Activated CD4-positive, alpha-beta T cell treated with anti-CD3 and anti-CD28 coated beads, Interleukin-2, amount 50 U/mL, for 16 hours (primary cell): ENCODE data around the gene ZNF438.

ENCODE experiments used
- DNase-seq: peaks from one replicate; pipeline ENCODE4 v3.0.0-alpha.2; 2020

The ZNF438 gene

DNA sequence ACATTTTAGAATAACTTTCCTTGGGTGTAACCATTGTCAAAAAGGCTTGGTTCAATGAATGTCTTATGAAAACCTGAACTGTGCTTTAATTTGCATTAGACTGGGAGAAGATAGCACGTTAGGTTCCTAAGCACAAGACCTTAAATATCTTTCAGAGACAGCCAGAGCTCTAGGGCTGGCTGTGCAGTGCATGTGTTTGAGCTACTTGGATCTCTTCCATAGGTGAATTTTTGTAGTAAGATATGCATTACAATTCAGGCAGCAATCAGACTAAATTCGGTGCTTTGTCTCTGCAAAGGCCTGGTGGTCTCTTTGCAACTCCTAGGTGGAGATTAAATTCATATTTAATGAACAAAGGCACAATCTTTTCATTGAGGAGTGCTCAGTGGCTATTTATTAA is 192.0 kb downstream of the ZNF438 start:
- no peak for DNase-seq

DNA sequence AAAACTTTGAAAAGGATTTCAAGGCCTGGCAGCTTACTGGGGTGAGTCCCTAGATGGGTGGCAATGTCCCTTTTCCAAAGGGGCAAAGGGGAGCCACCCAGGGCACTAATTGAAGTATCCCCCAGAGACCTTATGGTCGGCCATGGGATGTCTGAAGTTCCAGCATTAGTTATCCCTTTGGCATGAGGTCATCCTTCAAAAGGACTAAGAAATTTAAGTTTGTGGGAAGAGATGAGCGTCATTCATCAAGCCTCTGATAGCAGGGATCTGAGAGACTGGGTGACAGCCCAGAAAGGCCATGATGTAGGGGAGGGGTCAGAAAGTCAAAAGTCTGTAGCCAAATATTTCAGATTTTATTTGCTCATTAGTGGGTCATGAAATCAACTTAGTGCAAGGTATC is 195.3 kb downstream of the ZNF438 start:
- DNase-seq = no peak

DNA sequence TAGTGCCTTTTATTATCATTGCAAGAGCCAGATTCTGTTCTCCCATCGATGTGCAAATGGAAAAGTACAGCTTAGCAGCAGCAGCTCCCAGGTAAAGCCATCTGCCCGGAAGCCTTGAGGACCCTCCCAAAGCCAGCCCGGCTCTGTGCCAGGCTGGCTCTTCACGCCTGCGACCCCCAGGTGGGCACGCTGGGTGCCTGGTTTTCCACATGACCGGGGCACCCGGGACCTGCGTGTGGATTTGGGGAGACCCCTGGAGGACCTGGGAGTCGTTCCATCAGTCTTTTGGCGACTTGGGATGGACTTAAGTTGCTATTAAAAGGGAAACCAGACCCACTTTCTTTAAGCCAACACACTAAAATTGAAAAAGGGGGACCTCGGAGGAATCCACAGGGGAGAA is 196.5 kb downstream of the ZNF438 start:
- DNase-seq = no peak

DNA sequence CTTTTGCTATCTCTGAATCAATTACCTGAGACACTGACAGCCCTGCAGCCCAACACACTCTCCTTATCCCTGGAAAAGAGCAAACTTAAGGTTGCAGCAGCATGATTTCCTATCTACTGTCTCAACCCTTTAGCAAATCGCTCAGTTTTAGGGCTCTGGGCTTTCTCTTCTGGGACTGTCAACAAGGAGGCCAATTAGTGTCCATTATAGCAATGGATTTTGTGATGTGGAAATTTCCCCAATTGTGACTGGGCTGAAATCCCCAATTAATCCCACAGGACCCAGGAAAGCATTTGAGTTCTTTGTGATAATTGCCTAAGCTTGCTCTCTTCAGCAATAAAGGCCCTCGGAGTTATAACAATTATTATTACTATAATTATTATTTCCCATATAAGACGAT is 197.0 kb downstream of the ZNF438 start:
- no peak for DNase-seq

DNA sequence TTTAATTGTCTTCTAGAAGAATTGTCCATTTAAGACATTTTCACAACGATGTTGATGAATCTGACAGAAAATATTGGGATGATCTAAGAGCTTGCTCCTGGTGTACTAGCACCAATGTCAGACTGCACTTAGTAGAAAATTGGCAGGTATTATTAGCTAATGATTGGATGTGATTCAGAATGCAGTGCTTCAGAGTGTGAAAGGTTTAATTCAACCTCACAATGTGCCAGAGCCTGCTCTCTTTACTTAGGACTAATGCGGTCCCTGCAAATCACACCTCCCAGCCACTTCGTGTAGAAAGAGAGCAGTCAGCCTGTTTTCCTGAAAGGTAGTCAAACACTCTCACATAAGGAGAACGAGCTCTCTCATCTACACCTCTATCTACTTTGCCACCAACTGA is 197.5 kb downstream of the ZNF438 start:
- DNase-seq = no peak

DNA sequence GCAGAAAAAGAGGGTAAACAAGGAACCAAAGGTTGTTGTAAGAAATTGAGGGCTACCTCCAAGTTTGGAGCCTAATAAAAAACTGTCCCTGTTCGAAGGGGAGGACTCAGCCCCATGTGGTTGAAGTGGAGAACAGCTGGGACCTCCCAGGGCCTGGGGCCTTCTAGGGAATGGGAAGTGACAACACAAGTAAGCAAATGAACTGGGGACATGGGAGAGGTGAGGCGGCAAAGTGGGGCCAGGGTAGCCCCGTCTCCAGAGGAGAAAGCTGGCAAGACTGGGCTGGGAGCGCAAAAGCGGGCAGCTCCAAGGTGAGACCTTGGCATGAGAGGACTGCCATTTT is 198.1 kb downstream of the ZNF438 start:
- no peak for DNase-seq

DNA sequence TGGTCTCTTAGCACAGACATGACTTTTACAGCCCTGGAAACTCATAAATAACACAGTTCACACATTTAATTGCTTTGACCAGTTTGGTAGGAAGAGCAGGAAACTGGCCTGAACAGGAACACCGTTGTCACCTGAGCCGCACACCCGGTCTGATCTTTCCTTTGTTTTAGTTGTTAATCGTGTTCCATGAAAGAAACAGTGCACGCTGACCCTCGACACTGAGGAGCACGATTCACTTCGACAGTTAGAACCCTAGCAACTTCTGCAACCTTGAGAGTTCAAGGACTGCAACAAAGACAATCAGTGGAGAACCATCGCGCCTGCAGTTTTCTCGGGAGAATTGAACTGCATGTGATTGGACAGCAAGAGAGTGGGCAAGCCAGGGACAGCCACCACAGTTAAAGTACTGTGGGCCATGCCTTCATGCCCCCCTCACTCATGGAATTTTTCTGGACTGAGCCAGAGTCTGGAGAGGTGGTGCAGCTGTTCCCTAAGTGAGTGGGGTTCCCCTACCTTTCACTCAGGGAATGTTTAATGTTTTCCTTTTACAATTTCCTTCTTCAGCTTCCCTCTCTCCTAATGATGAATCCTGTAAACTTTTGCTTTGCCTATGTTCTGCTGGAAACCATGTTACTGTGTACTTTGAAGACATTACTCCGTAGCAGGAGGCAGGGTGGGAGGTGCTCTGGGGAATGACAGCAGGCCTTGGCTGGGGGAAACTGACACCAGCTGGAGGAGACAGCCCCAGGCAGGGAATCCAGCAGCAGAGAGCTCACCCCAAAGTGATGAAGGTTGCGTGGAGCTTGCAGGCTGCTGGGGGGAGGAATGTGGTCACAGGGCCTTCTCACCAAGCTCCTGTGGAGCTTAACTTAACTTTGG is 198.7 kb downstream of the ZNF438 start:
- DNase-seq = no peak

DNA sequence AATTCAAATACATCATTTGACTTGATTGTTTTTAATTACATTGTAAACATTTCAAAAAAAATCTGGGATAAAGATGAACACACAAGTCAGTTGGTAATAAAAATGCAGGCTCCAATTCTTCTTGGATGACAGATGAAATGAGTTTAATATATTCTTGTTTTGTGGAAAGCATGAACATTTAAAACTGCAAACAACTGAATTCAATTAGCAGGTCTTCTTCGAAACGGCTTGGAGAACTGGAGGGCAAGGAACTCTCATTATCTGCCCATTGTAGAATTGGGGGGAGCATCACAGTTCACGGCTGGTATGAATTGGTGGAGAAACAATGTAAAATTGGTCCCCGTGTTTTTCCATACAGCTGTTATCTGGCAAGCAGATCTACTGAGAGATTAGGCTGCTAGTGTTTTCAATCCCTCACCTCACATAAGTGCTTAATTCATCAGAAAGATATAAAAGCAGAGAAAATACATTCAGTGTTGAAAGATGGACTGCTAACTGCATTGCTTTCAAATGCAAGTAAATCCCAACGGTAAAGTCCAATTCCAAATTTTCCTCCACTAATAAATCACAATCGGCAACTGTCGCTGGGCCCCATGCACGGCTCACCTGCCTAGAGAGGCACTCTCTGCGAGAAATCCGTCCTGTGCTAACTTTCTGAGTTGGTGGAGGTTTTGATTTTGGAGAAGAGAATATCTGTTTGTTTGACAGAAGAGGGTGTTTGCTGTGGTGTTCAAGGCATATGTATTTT is 199.5 kb downstream of the ZNF438 start:
- no peak for DNase-seq

DNA sequence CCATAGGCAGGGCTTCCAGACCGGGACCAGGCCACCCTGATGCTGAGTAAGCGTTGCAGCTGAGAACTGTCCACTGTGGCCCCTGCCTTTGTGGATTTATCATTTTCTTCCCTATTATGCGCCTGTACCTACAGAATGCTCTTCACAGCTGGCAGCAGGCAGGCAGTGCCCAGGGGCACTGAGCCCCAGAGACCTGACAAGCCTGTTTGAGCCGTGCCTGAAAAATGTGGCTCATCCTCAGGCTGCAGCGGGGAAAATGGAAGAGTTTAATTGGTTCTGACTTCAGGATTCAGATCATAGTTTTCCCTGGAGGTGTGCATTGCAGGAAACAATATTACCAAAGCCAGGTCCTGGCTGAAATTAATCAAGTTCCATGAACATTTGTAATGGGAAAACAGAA is 200.2 kb downstream of the ZNF438 start:
- DNase-seq = no peak

DNA sequence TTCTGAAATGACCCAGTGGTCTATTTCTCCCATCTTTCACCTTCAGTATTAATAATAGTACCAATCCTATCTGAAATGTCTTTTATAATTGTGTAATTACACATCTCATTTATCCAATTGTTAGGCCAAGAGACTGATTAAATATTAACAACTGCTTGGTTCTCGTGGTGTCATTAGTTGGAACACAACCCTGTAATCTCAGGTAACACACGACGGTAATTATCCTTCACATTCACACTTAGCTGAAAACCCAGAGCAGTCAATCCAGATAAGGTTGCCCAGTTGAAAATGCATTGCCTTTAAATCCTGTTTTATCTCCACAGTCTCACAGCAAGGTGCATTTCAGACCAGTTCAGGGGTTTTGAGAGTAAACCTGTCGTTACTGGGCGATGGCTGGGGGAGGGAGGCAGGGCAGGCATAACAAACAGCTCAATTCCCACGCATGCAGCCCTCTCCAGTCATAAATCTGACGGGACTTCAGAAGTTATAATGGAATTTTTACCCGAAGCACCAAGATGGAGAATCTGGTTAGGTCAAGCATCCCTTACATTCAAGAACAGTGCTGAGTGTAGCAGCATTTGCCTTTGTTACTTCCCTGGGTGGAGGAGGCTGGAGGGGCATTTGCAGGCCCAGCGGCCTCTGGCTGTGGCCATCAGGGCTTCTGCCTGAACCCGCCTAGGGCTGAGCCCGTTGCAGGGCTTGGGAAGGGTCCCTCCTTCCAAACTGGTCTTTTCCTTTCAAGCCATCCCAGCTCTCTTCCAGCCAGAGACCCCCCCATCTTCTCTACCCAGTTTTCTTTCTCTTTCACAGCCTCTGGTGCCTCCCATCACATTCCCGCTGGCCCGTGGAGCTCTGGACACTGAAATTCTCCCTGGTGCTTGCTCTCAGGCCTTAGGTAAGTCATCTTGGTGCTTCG is 201.1 kb downstream of the ZNF438 start:
- DNase-seq = no peak

DNA sequence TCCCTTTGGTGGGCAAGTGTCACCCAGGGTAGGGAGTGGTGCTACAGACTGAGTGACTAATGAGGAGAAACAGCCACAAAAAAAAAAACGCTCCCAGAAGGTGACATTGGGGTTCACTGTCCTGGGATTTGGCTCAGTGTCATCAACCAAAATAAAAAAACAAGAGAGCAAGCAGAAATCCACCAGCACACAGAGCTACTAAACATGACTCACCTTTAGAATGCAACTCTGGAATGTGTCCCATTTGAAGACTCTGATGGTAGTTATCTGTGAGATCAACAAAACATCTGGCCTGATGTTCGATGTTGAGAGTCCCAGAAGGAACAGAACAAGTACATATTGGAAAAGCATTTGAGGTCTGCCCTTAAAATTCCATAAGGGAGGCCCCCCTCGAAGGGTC is 201.8 kb downstream of the ZNF438 start:
- no peak for DNase-seq

DNA sequence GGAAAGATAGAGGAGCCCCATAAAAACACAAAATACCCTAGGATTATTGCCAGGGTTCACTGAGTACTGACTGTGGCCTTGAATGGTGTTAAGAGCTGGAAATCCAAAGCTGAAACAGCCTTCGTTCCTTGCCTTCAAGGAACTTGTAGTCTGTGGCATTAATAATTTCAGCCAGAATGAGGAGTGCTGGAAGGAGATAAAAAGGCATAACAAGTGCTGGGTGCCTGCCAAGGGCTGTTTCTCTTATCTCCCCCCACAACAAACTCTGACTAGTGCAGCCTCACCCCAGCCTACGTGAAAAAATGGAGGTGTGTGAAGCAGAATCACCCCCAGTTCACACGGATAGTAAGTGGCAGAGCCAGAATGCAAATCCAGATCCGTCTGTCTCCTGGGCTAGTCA is 203.0 kb downstream of the ZNF438 start:
- DNase-seq = no peak

DNA sequence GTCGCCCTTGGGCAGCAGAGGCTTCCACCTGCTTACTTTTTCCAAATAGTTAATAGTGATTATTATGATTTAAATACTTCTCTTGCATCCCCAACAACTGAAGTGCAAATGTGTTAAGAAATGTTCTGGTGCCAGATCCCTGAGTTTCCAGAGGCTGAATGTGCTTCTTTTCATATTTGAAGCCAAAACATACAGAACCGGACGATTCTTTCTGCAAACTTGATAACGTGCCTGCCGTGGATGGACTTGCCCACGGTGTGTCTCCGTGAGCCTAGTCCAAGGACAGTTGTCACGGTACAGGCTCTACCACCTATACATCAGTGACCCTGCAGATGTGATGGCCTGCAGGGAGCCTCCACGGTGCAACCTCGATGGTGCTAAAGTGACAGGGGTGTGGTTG is 203.5 kb downstream of the ZNF438 start:
- DNase-seq = no peak

DNA sequence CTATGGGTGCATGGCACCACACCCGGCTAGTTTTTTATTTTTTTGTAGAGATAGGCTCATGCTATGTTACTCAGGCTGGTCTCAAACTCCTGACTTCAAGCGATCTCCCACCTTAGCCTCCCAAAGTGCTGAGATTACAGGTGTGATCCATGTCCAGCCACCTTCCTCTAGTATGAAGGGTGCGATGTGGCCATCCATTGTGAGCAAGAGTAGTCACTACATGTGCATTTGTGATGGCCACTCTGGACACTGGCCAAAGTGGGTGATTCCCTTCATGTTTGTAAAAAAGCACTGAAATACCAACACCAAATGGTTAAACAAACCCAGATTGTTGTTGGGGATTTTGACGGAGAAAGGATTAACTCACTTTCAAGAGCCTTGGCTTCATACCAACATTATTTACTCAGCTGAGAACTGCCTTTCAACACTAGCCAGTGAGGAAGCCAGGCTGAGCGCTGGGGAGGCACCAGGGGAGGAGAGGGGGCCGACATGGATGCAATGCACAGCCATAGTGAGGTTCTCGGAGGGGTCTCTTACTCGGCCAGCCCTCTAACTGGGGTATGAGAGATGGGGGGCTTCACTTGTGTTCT is 204.0 kb downstream of the ZNF438 start:
- no peak for DNase-seq

DNA sequence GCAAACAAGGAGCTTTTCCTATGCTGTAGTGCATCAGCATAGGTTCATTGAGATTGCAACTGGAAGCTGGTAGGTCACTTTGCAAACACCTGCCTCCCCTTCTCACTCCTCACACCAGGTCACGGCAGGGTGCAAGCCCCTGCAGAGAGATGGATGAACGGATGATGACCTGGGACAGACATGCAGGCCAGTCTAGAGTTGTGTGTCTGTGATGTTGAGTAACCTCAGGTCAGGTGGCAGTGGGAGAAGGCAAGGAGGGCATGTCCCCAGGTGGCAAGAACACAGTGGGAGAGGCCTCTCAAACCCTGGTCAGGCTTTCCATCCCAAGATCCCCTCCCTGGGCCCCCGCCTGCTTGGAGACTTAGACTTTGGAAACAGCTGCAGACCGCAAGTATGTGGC is 205.0 kb downstream of the ZNF438 start:
- no peak for DNase-seq

DNA sequence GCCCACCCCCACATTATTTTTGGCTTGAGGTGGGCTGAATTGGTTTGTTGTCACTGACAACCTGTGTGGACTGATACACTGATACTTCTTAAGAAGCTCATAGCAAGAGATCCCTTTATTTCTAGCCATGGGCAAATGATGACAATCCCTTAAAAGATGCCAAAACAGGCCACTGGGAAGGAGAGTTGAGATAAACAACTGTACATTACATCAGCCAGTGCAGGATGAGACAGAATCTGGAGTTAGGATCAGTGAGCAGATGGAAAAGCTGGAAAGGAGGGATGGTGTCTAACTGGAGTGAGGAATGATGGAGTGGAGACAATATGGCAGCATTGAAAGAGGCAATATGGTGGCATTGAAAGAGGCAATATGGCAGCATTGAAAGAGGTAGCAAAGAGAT is 206.2 kb downstream of the ZNF438 start:
- no peak for DNase-seq

DNA sequence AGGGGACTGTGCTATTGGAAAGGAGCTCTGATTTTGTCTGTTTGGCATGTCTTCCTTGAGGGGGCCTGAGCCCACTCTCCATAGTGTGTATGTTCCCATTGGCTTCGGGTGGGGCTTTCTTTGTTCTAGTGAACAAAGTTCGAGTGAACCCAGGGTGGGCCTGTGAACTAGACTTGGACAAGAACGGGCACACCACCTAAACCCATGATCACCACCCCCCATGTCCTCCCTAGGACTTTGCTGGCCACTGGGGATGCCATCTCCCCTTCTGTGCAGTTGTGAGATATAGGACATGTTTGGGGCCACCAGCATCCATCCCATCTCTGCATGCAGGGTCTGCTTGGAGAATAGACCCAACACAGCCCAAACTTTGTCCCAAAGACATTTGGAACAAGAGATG is 206.6 kb downstream of the ZNF438 start:
- DNase-seq = no peak

DNA sequence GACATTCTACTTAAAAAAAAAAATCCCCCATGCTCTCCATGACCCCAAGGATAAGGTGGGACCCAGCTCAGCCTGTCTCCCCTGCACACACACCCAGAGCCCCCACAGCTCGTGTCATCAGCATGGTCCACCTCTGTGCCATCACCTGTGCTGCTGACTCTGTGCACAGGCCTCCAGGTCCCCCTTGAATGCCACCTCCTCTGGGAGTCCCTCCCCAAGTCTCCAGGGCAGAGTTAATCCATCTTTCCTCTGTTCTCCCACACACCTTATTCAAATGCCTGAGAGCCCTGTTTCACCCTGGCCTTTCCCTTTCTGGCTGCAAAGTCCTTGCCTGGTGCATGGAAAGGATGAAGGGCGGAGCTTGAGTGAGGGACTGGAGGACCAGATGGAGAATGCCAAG is 208.0 kb downstream of the ZNF438 start:
- DNase-seq = no peak

DNA sequence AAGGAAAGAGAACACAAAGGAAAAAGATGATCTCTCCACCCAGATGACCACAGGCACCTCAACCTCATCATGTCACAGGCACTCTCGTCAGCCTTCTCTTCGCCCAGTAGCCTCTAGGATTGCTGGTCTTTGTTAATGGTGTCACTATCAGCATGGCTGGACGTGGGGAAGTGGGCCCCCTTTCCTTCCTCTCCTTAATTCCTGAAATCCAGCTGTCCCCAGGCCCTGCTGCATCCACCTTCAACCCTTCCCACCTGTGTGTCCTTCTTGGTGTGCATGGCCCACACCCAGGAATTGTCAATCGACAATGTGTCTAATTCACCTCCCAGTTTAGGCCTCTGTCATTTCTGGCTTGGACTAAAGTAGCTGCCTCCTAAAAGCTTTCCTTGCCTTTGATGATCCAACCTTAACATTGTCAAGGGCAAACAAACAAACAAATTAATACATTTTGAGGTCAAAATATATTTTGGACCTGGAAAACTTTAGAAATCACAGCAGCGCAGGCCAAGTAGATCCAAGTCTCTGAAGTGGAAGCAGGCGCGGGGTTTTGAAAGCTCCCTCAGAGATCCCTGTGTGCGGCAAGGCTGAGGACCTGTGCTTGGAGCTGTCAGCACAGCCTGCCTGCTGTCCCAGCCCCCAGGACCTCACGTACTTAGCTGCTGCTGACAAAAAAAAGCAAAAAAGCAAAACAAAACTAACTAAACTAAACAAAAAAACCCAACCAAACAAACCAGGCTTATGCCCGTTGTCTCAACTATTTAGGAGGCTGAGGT is 208.8 kb downstream of the ZNF438 start:
- DNase-seq = no peak

DNA sequence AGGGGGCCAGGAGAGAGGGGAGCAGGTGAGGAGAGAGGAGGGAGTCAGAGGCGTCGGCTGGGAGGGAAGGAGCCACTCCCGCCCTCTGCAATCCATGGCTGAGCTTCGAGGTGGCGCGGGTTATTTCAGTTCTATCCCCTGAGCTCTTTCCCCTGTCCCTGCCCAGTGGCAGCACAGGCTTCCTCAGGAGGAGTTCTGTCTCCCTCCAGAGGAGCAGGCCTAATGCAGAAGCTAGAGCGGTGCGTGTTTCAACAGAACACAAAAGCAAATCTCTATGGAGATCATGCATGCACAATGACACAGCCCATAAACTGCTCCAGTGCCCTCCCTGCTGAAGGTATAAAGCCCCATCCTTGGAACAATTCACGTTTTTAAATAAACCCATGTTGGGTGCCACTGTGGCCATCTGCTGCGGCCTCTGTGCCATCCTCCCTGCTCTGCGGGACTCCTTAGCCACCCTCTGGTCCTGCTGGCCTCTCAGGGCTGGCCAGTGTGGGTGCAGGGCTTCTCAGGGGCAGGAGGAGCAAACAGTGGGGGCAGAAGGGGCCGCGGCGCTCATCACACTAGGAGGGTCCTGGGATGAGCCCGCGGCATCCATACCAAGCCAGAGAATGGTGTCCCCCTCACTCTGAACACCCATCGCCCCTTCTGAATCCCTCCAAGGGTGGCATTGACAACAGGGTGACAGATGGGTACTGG is 209.5 kb downstream of the ZNF438 start:
- no peak for DNase-seq

DNA sequence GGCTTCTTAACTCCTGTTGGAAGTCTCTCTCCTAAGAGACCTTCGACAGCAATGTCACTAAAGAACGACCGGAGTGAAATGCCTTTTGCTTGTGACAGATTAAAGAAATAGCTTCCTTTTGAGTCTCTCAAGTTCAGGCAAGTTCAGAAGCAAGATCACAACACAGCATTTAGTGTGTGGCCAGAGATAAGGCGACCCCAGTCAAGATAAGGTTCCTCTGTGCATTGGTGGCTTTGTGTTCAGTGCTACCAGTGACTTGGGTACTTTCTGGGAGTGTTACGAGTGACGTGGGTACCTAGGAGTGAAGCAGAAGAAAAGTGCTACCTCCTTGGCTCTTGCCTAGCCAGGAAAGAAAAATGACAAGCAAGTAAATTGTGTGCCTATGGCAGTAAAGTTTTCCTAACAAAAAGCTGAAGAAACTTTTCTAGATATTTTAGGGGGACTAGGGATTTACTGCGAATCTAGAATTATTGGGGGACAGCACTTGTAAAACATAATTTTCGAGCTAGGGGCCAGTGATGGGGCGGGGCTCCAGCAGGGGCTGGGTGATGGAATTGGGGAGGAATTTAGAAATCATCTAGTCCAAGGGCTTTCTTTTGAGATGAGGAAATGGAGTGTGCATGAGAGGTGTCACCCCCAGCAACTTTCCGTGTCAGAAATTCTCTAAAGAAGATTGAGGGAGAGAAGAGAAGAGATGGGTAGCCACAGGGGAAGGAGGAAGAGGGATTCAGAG is 210.2 kb downstream of the ZNF438 start:
- DNase-seq = no peak
